Suprapubic skin (tissue), 4 donors: ENCODE data around the gene PHACTR1.

ENCODE experiments used
- CTCF ChIP-seq, 2 donors: fragments of 200-600 bp in 1 of 2; fragments of 450-650 bp in 1 of 2; sonication (generic) in 1 of 2; IDR thresholded peaks; one replicate each; pipeline ENCODE4 v1.5.1; 2016 to 2019; ENCODE audit warnings: antibody characterized with exemption in 2 of 2, mild to moderate bottlenecking in 1 of 2, moderate library complexity in 1 of 2
- POLR2A ChIP-seq, 2 donors: fragments of 450-650 bp; IDR thresholded peaks; one replicate each; pipeline ENCODE4 v1.6.1; 2017; ENCODE audit warnings: antibody characterized with exemption in 2 of 2, mild to moderate bottlenecking in 2 of 2, moderate library complexity in 2 of 2
- POLR2AphosphoS5 ChIP-seq, 3 donors: sonication (generic); formaldehyde crosslinking; IDR thresholded peaks; one replicate each; pipeline ENCODE4 v1.6.1; 2017; ENCODE audit warnings: antibody characterized with exemption in 3 of 3

DNA sequence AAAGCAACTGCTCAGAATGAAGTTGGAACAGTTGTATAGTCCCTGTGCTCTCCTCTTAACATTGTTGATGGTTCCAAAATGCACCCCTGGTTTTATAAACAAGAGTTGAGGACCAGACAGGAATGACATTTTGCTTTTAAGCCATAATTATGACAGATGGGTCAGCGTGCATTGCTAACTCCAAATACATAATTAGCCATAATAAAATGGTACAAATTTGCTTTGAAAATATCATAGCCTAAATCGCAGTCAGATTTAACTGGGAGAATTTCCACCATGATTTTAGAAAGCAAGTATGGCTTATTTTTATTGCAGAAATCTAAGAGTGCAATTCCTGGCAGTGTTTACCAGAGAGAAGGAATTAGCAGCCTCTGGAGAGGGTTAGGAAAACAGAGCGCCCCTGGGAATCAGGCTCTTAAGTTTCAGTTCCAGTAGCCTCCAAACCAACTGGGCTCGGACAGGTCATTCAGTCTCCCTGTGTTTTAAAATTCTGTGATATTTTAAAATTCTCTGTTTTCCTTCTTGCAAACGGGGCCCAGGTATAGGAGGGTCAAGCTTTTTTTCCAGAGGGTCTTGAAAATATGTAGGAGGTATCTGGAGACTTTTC lies 309.4 kb downstream of the PHACTR1 start:
- TF ChIP-seq CTCF (IDR thresholded peaks at IDR 0.05) (no peak), POLR2AphosphoS5 (IDR thresholded peaks at IDR 0.05) (no peak), POLR2A (IDR thresholded peaks at IDR 0.05) (no peak)
